ENCODE results near the gene JARID2.
"Not testable (repeated sequence)": the region's sequence is repeated elsewhere in the genome, so short reads cannot be mapped to it uniquely, and the experiment has no call there.

The JARID2 gene

DNA sequence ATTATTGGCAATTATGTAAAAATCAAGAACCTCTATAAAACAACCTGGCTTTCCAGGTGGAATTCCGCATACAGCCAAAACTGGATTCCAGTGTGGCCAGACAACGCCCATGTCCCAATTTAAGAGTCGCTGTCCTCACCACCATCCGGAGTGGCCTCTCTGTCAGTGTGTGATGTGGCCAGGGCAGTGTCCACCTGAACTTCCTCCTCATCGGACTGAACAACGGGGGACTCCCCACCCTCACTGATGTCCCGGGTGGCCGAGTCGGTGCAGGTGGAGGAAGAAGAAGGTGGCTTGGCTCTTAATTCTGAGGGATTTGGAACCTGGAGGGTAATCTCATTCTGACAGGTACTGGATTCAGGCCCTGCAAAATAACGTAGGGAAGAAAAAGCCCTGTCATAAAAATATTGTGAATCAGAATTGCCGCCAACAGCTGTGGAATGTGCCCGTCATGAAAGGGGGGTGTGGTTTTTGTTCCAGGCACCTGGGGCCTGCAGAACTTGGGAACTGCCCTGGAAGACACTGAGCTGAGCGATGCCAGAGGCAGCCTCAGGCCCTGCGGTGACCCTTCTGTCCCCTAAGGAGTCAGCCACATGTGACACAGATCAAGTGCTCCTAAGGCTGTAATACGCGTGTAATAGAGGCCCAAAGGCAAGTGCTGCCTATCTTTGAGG is 277.1 kb downstream of the JARID2 start:
- DNase-seq (ENCODE audit: low read depth), result no peak

DNA sequence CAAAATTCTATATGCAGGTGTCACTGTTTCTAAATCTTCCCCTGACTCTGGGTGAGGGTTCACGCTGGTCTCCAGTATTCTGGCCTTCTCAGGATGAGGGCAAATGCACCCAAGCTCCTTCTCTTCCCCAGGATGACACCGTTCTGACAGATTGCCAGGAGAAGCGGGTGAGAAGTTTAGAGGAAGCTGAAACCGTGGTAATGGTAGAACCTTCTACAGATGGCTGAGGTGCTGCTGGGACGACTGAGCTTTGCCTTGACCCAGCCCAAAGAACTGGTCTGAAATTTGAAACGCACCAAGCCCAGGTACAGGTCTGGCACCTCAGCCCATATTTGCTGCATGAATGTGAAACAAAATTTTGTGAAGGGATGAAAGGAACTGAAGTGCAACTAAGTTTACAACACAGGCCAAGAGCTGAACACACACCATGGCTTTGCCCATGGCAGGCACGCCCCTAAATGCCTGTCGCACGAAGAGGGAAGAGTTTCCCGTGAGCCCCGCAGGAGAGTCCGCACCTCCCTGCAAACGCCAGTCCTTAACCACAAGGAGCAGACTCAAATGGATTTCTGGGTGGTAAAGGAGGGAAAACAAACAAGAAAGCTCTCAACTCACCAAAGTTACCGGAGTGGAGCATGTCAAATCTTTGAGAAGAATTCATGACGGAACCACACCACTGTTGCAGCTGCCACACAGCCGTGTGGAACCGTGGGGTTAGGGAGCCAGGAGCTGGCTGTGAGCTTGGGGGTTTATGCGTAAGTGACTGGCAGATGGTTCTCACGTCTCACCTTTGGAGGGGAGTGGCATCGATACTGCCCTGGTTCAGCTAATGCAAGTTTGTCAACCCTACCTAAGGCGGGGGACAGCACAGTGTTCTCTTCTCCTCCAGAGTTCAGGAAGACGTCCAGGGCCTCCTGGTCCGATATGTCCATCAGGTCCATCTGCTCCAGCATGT is 278.1 kb downstream of the JARID2 start:
- DNase-seq (ENCODE audit: low read depth), result no peak

DNA sequence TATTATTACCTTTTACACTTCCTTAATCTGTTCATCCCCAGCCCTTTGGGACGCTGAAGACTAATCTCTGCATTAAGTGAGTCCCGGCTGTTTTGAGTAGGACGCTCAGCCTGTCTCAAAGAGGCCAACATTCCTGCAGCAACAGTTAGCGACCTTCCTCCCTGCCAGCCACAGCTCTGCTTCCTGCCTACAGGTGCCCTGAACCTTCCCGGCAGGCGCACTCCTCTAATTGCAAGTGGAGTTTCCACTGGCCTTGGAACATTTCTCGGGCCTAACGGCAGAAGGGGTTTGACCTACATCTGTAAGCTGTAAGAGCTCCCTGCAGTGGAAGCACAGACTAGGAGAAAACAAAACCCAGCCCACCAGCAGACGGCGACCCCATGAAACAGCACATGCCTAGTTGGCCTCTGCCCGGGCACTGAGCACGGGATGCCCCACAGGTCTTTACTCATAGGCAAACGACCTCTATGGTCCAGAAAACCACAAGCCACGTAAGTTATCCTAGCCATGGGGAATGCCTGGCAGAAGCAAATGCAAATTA is 279.1 kb downstream of the JARID2 start:
- no peak for DNase-seq (ENCODE audit: low read depth)

DNA sequence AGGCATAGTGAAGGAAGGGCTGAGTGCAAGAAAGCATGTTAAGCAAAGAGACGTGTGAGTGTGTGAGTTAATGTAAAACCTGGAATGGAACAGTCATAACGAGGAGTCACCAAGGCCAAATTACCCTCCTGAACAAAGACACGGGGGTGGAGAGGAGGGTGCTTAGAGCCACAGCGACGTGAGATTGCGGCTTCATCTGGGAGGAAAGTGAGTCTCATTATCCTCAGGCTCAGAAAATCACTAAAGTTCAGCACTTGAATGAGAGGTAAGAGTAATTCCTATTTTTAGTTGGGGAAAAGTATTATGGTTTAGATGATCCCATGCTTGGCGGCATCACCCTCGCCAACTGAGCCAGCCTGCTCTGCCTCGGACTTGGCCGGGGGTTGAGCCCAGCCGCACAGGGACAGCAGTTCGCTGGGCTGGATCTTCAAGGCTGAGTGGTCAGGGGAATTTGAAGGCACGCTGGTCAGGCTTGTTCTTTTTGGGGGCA is 280.4 kb downstream of the JARID2 start:
- no peak for DNase-seq (ENCODE audit: low read depth)

DNA sequence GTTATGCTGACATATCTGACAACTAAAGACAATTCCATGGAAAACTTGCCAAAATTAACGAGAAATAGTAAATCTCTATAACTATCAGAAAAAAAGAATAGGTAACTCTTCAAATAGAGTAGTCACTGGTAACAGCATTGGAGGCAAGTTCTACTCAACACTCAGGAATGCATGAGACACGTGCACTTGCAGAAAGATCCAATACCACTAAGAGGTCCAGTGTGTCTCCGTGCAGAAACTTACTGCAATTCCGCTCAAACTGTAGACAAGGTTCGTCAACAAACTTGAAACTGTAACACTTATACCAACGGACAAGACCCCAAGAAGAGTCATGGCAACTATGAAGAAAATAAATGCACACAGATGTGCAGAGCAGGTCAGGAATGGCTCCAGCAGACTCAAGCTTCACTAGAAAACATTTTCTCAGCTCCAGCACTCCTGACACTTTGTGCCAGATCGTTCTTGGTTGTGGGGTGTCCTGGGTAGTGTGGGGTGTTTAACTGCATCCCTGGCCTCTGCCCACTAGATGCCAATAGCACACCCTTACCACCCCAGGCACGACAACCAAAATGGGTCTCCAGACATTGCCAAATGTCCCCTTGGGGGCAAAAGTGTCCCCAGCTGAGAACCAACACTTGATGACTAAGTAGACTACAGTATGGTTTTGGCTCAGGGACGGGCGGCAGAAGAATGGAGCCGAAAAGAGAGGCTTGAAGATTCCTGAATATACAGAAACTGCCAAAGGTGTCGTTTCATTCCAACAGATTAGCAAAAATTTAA is 282.2 kb downstream of the JARID2 start:
- no peak for DNase-seq (ENCODE audit: low read depth)

DNA sequence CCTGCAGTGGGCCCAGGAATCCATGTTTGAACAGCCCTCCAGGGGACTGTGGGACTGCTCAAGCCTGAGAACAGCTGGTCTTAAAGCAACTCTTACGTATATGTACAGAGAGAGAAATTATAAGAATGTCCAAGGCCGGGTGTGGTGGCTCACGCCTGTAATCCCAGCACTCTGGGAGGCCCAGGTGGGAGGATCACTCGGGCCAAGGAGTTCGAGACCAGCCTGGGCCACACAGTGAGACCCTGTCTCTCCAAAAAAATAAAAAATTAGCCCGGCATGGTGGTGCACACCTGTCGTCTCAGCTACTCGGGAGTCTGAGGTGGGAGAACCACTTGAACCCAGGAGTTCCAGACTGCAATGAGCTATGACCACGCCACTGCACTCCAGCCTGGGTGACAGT is 283.0 kb downstream of the JARID2 start:
- no peak for DNase-seq (ENCODE audit: low read depth)

DNA sequence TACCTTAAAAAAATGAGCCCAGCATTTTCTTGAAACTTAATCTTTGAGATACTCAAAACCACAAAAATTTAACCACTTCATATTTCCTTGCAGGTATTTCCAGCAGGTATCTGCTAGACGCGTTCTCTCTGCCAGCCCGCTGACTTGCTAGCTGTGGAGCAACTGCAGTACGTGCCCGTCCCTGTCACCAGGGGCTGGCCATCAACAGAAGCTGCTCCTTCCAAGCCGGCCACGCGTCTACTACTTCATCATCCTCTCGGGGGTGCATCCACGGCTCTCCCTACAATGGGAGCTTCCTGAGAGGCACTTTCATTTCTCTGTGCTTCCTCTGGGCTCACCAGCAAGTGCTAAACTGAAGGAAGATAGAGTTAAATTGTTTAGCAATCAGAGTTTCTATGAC is 284.5 kb downstream of the JARID2 start:
- DNase-seq (ENCODE audit: low read depth), result no peak

DNA sequence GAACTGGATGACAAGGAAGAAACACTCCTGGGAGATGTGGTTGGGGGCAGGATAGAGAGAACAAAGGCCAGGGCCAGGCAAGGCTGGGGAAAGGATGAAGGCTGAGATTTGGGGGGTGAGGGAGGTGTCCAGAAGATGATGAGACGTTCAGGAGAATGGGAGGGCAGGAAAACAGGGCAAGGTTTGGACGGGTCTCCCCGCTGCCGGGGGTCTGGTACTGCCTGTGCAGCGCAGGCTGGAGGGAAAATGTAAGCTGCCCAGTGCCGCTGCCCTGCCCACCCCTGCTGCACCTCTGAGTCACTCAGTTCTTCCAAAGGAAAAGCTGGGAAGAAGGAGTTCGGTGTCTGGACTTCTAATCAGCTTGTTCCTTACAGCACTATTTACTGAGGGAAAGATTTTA is 286.1 kb downstream of the JARID2 start:
- DNase-seq (ENCODE audit: low read depth), result no peak

DNA sequence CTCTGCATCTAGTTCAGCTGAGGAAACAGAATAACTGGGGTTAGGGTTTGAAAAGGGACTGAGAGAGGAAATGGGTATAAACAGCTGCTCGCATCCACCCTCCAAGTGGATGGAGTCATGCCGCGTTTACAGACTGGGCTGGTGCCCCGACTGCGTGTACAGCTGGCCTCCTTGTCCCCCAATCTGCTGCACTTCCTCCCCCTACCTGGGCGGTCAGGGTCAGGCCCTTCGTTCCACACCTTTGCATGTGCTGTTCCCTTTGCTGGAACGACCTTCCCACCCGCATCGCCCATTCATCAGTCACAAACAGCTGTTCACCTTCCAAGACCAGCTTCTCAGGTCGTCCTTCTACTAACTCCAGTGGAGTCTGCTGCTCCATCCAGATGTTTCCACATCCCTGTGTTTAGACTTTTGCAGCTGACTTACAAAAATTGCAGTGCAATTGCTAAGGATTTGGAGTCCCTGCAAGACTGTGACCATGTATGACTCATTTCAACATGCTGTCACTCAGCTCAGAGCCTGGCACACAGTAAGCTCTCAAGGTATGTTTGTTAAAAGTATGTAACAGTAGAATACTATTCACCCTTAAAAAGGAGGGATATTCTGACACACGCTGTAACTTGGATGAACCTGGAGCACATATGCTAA is 287.6 kb downstream of the JARID2 start:
- DNase-seq (ENCODE audit: low read depth), result no peak

DNA sequence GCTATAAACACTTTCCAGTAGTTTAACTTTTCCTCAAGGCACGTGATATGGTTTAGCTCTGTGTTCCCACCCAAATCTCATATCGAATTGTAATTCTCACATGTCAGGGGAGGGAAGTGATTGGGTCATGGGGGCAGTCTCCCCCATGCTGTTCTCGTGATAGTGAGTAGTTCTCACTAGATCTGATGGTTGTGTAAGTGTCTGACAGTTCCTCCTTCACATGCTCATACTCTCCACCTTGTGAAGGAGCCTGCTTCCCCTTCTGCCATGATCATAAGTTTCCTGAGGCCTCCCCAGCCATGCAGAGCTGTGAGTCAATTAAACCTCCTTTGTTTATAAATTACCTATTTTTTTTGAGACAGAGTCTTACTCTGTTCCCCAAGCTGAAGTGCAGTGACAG is 289.1 kb downstream of the JARID2 start:
- DNase-seq (ENCODE audit: low read depth), result no peak

DNA sequence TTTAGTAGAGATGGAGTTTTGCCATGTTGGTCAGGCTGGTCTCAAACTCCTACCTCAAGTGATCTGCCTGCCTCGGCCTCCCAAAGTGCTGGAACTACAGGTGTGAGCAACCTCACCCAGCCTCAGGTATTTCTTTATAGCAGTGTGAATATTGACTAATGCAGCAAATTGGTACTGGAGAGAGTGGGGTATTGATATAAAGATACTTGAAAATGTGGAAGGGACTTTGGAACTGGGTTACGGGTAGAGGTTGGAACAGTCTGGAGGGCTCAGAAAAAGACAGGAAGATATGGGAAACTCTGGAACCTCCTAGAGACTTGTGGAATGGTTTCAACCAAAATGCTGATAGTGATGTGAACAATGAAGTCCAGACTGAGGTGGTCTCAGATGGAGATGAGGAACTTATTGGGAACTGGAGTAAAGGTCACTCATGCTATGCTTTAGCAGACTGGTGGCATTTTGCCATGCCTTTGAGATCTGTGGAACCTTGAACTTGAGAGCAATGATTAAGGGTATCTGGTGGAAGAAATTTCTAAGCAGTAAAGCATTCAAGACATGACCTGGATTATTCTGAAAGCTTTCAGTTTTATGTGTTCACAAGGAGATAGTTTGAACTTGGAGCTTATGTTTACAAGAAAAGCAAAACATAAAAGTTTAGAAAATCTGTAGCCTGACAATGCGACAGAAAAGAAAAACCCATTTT is 289.8 kb downstream of the JARID2 start:
- DNase-seq (ENCODE audit: low read depth), result no peak

DNA sequence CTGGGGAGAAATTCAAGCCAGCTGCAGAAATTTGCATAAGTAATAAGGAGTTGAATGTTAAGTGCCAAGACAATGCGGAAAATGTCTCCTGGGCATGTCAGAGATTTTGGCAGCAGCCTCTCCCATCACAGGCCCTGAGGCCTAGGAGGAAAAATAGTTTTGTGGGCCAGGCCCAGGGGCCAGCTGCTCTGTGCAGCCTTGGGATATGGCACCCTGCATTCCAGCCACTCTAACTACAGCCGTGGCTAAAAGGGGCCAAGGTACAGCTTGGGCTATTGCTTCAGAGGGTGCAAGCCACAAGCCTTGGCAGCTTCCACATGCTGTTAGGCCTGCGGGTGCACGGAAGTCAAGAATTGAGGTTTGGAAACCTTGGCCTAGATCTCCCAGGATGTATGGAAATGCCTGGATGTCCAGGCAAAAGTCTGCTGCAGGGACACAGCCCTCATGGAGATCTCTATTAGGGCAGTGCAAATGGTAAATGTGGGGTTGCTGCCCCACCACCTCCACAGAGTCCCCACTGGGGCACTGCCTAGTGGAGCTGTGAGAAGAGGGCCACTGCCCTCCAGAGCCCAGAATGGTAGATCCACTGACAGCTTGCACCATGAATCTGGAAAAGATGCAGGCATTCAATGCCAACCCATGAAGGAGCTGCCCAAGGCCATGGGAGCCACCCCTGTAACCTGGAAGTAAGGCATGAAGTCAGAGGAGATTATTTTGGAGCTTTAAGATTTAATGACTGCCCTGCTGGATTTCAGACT is 290.5 kb downstream of the JARID2 start:
- no peak for DNase-seq (ENCODE audit: low read depth)

DNA sequence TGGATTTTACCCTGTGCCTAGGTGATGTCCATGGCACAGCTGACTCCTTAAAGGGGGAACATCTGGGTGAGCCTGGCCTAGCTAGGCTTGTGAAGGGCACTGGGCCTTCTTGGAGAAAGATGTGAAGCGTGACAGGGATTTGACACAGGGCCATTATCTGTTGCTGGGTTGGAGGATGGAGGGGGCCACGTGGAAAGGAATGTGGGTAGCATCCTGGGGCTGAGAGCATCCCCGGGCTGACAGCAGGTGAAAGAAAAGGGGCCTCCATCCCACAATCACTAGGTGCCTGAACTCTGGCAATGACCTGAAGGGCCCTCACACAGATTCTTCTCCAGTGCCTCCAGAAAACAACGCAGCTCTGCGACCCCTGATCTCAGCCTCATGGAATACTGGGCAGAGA is 292.2 kb downstream of the JARID2 start:
- no peak for DNase-seq (ENCODE audit: low read depth)

DNA sequence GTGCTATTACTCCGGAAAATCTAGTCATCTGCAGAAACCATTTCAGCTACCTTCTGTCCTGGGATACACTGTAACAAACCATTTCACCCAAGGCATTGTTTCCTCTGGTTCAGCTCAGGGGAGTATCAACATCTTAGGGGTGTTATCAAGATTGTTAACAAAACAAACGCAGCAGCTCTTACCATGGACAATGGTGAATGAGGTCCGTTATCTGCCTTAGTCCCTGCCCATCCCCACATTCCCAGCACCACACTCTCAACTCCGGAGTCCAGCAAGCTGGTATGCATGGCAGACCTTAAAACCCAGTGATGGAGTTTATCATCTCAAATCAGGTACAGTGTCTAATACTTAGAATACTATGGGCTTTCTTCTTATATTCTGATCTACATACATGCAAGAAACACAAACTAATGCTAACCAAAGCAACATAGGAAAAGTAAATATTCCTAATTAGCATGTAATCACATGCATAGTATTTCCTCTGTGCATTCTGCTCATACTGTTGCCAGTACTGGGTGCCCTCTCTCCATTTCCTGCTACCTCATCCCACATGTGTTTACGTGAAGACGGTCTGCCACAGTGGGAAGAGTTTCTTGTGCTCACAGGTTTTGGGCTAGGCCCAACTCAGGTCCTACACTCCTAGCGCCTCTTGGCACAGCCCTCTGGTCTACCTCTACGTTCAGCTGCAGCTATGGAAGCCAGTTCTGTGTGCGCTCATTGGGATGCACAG is 293.1 kb downstream of the JARID2 start:
- no peak for DNase-seq (ENCODE audit: low read depth)

DNA sequence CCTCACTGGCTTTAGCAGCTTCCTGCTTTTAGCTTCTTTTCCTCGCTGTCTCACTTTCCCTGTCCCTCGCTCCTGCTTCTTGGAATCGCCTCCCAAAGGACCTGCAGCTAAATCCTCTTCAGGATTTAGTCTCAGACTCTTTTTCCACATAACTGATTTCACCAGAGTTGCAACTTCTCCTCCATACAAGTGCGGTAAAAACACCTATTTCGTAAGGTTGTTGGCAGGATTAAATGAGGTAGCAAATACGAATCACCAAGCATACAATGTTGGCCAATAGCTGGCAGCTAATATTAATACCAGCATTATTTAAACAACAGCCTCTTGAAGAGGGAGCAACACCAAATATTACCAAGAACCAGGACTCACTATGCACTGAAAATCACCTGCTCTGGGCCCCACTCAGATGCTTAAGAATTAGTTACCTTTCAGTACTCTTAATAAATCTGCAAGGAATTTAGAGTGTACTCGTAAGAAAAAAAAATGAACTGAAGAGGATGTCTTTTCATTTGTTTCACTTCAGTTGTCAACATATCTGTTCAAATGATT is 293.9 kb downstream of the JARID2 start:
- no peak for DNase-seq (ENCODE audit: low read depth)

DNA sequence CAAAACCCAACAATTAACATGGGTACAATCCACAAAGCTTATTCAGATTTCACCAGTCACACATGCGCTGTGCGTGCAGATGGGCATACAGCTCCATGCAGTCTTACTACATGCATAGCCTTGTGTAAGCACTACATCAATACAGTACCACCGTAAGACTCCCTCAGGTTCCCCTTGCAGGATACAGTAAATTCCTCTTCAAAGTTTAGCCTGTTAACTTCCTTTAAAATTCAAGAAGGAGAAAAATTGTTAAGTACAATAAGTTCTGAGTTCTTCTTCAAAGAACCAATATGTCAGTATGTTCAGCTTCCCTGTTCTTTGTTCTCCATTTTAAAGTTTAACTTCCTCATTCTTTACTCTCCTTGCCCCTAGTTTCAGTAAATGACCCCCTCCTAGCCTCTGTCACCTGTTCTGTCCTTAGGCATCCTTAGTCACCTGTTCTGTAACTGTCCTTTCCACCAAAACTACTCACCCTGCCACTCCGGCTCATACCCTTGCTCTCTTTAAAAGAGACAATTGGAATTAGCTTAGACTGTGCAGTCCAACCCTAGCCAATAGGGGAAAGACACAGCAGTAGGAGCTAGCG is 297.6 kb downstream of the JARID2 start:
- not testable (repeated sequence) for DNase-seq (ENCODE audit: low read depth)

DNA sequence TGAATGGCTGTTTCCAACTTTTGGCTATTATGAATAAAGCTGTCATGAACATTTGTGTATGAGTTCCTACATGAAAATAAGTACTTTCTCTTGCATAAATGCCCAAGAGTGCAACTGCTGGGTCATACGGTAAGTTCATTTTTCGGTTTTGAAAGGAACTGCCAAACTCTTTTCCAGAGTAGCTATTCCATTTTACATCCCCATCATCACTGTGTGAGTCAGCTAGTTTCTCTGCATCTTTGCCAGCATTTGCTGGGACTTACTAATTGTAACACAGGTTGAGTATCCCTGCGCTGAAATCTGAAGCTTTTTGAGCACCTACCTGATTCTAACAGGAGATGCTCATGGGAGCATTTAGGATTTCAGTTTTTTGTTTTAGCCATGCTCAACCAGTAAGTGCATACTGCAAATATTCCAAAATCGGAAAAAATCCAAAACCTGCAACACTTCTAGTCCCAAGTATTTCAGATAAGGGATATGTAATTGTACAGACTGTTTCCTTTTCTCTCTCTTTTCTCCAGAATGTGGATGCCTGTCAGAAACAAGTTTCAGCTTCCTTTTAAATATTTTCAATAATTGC is 298.5 kb downstream of the JARID2 start:
- DNase-seq (ENCODE audit: low read depth), result no peak

DNA sequence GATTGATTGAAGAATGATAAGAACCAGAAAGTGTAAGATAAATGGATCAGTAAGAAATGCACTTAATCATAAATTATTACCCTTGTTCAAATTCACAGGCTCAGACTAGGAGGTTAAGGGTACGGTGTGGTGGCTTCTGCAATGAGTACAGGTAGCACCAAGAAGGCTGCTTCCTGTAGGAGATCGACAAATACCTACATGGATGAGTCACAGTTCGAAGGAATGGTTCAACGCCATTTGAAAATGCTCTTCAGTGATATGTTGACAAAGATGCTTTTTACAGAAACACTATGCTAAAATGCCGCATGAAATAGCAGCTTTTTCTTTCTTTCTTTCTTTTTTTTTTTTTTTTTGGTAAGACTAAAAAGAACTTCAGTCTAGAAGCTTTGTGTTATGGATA is 300.7 kb downstream of the JARID2 start:
- no peak for DNase-seq (ENCODE audit: low read depth)

DNA sequence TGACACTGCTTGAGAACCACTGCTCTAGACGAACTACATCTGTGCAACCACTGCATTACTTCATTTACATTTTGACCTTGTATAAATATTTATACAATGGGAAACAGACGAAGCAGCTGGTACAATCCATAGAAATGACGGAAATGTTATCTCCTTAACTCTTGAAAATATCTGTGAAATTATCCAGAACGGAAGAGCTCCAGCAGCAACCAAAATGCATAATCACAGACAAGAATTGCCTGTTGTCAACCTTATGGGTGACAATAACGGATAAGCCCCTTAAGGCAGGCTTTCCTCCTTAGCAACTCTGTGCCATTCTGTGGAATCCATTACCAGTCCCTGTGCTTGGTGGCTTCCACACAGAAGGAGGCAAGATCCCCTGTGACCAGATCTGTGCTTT is 301.5 kb downstream of the JARID2 start:
- no peak for DNase-seq (ENCODE audit: low read depth)
